Diencephalon (tissue), 1 donor: ENCODE results near the gene CFL1. TPM values are rescaled to one million over a fixed set of nuclear protein-coding genes. Genes with fewer than 3 reads are reported as not detected.

ENCODE experiments used
- total RNA-seq: library from RNA; depleted of rRNA; stranded (reverse); fragments of >200 nt; gene quantifications from one replicate; pipeline ENCODE4 v1.2.3, GENCODE V29; 2014

The CFL1 gene
- 545 TPM for total RNA-seq

DNA sequence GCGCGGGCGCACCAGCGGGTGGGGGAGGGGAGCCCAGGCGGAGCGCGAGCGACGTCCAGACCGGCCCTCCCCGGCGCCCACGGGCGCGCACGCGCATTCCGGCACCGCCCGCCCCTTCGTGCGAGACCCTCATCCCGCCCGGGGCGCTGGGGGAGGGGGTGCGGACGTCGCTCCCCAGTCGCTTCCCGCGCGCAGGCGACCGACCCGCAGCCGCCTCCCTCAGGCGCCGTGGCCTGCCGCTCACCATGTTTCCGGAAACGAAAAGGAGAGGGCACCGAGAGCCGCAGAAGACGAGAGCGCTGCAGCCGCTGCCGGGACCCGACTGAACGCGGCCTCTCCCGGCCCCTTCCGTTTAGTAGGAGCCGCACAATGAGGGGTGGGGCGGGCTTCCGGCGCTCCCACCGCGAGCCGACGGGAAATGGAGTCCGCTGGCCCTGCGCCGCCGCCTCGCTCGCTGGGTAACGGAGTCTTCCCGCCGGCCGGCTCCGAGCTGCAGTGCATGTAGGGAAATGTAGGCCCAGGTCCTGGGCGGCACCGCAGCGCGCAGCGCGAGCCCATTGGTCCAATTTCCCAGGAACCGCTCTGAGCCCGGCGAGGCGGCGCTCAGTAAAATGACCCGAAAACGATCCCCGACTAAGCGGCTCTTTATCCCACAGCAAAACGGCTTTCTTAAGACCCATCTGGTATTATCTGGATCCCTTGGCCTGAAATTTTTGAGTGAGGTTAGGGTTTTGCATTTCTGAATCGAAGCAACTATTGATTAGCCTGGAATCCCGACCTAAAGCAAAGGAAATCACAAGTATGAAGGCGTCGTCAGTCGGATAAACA lies at the start of gene CFL1:
TSS of gene CFL1 (minus strand) at position 328 of the 828 bp plus-strand sequence. CDS start at position 247, 81 bp downstream.

GRCh38 chr11:65900125-65900898 lies 42.3 kb upstream of the CFL1 start, which contains the start of gene FOSL1:
Gene FOSL1, minus strand, starts transcription at chr11:65900388. Its CDS starts 49 bp downstream, at chr11:65900339.

GRCh38 chr11:65890324-65891218 lies 32.6 kb upstream of the CFL1 start, which contains the start of gene CCDC85B:
Gene CCDC85B, plus strand, starts transcription at chr11:65890673. Its CDS starts 111 bp downstream, at chr11:65890784.

DNA sequence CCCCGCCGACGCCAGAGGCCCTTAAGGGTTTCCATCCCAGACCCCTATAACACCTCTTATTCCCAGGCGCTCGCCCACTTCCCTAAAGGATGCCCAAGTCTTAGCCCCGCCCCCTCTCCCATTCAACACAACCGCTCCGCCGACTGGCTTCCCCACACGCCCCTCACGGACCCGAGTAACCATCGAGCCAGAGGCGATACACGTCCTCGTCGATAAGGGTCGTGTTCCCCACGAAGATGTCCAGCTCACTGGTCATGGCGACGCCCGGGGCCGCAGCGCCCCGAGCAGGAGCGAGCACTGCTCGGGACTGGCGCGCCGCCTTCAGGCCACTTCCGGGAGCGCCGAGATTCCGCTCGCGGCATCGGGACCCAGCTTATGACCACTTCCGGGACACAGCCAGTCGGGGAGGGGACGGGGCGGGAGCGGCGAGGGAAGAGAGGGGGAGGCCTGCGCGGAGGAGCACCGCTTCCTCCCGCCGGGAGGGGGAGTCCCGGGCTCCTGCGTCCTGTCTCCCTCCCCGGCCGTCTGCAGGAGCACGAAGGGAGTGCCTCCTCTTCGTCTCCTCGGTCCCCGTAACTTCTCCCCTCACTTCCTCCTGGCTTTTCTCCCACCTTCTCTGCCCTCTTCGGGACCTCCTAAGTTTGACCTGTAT lies 30.3 kb upstream of the CFL1 start, which contains the start of gene FIBP:
TSS of gene FIBP (minus strand) at position 309 of the 652 bp plus-strand sequence. CDS start at position 256, 53 bp downstream.

DNA sequence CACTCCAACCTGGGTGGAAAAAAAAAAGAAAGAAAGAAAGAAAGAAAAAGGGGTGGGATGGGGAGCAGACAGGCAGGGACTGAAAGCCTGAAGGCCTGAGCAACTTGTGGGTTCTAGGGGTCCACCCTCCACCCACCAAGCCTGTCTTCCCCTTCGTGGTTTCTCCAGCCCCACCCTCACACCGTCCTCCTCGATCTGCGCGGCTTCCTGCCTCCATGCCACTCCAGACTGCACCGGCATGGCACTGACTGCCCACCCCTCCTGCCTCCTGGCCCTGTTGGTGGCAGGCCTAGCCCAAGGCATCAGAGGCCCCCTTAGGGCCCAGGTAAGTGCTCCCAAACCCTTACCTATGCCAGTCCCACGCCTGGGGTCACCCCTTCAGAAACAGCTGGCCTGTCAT lies 21.6 kb upstream of the CFL1 start, which contains the start of gene CTSW:
TSS of gene CTSW (plus strand) at position 221 of the 400 bp plus-strand sequence. CDS start at position 239, 18 bp downstream.

DNA sequence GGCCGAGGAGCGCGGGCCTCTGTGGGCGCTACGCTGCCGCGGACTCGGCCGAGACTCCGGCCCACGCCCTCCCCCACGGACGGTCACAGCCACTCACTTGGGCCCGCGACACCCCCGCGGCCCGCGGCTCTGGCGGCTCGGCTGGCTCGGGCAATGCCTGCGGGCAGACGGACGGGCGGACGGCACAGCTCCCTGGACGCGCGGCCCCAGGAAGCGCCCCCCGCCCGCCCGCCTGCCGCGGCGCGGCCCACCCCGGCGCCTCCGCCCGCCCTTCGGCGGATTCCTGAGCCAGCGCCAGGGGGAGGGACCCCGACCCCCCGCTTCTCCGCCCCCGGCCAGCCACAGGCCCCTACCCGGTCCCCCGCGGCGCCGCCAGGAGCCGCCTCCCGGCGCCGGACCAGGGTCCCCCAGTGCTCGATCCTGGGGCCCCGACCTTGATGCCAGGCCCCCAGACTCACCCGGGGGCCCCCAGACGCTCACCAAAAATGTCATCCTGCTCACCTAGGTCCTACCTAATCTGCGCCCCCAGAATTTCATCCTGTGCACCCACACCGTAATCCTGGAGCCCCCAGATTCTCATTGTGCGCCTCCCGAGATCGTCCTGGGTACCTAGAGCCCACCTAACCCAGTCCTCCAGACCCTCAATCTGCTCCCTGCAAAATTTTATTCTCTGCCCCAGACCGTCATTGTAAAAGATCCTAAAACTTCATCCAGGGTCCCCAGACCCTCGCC lies 14.8 kb upstream of the CFL1 start, which contains the start of gene EFEMP2:
TSS of gene EFEMP2 (minus strand) at position 215 of the 732 bp plus-strand sequence. CDS start 446 bp downstream, outside the sequence.

GRCh38 chr11:65860278-65861164 lies 2.5 kb upstream of the CFL1 start, which contains the start of gene MUS81:
Gene MUS81, plus strand, starts transcription at chr11:65860433. Its CDS starts 321 bp downstream, at chr11:65860754.

GRCh38 chr11:65833297-65834030 lies 24.5 kb downstream of the CFL1 start, which contains the start of gene SNX32:
Gene SNX32, plus strand, starts transcription at chr11:65833963. Its CDS starts 103 bp downstream, at chr11:65834066.

Other genes with a start within 250 kb of the CFL1 start
- gene MAP3K11, start 244.0 kb downstream of the CFL1 start, total RNA-seq: 11.5 TPM
- 18.0 TPM for gene PCNX3, start 242.4 kb downstream of the CFL1 start, total RNA-seq
- 6.7 TPM for gene SIPA1, start 220.1 kb downstream of the CFL1 start, total RNA-seq
- 14.1 TPM for gene RELA, start 195.3 kb downstream of the CFL1 start, total RNA-seq
- 46.8 TPM for gene KAT5, start 145.9 kb downstream of the CFL1 start, total RNA-seq
- gene RNASEH2C, start 137.4 kb downstream of the CFL1 start, total RNA-seq: 9.5 TPM
- gene AP5B1, start 77.2 kb downstream of the CFL1 start, total RNA-seq: 4.8 TPM
- not detected for gene OVOL1, start 71.1 kb downstream of the CFL1 start, total RNA-seq
- 7.6 TPM for gene SNX32, start 24.2 kb downstream of the CFL1 start, total RNA-seq
- 43.1 TPM for gene MUS81, start 2.3 kb upstream of the CFL1 start, total RNA-seq
- 12.7 TPM for gene EFEMP2, start 14.6 kb upstream of the CFL1 start, total RNA-seq
- not detected for gene CTSW, start 21.7 kb upstream of the CFL1 start, total RNA-seq
- 141 TPM for gene FIBP, start 30.3 kb upstream of the CFL1 start, total RNA-seq
- 15.2 TPM for gene CCDC85B, start 32.5 kb upstream of the CFL1 start, total RNA-seq
- not detected for gene FOSL1, start 42.2 kb upstream of the CFL1 start, total RNA-seq
- 15.2 TPM for gene C11orf68, start 60.9 kb upstream of the CFL1 start, total RNA-seq
- gene DRAP1, start 61.2 kb upstream of the CFL1 start, total RNA-seq: 75.9 TPM
- gene TSGA10IP, start 87.3 kb upstream of the CFL1 start, total RNA-seq: 0.69 TPM
- gene SART1, start 103.6 kb upstream of the CFL1 start, total RNA-seq: 28.6 TPM
- gene EIF1AD, start 144.0 kb upstream of the CFL1 start, total RNA-seq: 24.7 TPM
- 26.3 TPM for gene BANF1, start 144.3 kb upstream of the CFL1 start, total RNA-seq
- gene CST6, start 153.8 kb upstream of the CFL1 start, total RNA-seq: not detected
- gene CATSPER1, start 168.3 kb upstream of the CFL1 start, total RNA-seq: not detected
- 15.5 TPM for gene GAL3ST3, start 191.0 kb upstream of the CFL1 start, total RNA-seq
- 104 TPM for gene SF3B2, start 194.2 kb upstream of the CFL1 start, total RNA-seq
- 57.9 TPM for gene PACS1, start 212.1 kb upstream of the CFL1 start, total RNA-seq